IPS-15b (cell line): ENCODE measurements around the gene ORAI1.

Experiments used
- H3K27me3 ChIP-seq: one replicate; pipeline ENCODE4 v1.6.1; 2013; ENCODE audit warnings: low read length; ENCODE audit not compliant: control insufficient read depth, insufficient read depth
- H3K36me3 ChIP-seq: one replicate; pipeline ENCODE4 v1.6.1; 2013; ENCODE audit warnings: low read length; ENCODE audit not compliant: control insufficient read depth, insufficient read depth
- H3K4me1 ChIP-seq: one replicate; pipeline ENCODE4 v1.6.1; 2013; ENCODE audit warnings: mild to moderate bottlenecking, low read length; ENCODE audit not compliant: control insufficient read depth, insufficient read depth
- H3K4me3 ChIP-seq: one replicate; pipeline ENCODE4 v1.5.1; 2013; ENCODE audit warnings: low read depth, low read length
- H3K9ac ChIP-seq: one replicate; pipeline ENCODE4 v1.6.1; 2013; ENCODE audit warnings: low read depth, mild to moderate bottlenecking, low read length
- H3K9me3 ChIP-seq: one replicate; pipeline ENCODE4 v1.6.1; 2013; ENCODE audit warnings: mild to moderate bottlenecking, low read length; ENCODE audit not compliant: control insufficient read depth, insufficient read depth

Gene ORAI1

DNA sequence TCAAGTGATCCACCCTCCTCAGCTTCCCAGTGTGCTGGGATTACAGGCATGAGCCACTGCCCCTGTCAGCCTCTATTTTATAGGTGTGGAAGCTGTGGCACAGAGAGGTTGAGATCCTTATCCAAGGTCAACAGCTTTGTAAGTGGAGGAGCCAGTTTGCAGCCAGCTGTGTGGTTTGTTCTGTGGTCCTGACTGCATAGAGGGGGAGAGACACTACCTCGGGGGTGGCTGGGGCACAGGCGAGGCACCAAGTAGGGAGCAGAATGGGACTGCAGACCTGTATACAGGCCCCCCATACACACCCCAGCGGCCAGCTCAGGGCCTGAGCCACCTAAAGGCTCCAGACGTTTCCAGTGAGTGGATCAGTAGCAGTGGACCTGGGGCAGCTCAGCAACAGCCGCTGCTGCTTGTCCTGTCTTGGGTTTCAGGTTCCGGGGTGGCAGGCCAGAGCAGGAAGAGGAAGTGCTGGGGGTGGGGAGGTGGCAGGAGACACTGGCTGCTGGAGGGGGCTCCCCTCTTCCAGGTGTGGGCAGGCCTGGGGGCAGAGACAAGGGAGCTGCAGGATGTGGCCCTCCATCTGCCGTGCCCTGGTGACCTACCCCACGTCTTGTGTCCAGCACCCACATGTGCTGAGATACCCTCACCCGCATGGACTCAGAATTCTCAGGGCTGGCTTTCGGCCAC, 11.0 kb downstream of the ORAI1 start:
- no peak overlapping the region for H3K9ac ChIP-seq
- no peaks in the 10 kb centered on the region for H3K9me3 ChIP-seq

DNA sequence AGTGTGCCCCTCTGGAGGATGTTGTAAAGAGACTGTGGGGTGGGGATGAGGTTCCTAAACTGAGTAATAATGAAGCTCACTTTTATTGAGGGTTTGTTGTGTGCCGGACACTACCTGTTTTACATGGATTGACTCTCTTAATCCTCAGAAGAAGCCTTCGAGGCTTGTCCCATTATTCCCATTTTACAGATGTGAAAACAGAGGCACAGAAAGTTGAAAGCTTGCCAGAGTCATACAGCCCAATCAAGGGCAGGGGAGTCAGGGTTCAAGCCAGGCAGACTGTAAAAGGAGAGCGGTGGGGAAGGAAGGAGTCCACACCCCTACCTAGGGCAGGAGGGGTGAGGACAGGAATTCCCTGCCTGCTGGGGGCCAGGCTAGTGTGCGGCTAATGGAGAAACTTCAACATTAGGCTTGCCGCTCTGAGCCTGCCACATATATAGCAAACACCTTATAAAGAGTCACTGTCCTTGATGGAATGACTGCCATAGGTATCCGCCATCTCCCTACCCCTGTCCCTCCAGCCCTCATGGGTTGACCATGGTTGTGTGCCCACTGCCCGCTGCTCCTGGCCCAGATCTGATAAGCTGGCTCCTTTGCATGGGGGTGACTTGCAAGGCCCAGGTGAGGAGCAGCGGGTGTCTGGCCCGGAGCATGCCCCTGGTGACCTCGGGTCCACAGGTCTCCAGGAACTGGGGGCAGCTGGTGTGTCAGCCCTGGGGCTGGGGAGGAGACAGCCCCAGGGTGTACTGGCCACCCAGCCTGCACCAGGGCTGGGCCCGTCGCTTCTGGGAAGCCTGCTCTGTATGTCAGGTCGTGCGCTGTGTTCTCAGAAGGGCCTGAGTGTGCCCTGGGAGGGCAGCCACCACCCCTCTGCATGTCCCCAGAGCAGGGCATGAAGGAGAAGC, 12.2 kb downstream of the ORAI1 start:
- no peak overlapping the region for H3K9ac ChIP-seq
- H3K4me1 ChIP-seq = no peaks in the 10 kb centered on the region
- peaks cover 19% of the 10 kb centered on the region for H3K36me3 ChIP-seq
- no peaks in the 10 kb centered on the region for H3K9me3 ChIP-seq
- no peaks in the 10 kb centered on the region for H3K27me3 ChIP-seq
- no peak overlapping the region for H3K4me3 ChIP-seq

More for the DNA sequence above, 11.0 kb downstream of the ORAI1 start:
- Histone ChIP-seq H3K4me3 (no peak overlapping the region), H3K27me3 (no peaks in the 10 kb centered on the region), H3K36me3 (peaks cover 19% of the 10 kb centered on the region), H3K4me1 (peaks cover 5% of the 10 kb centered on the region)

DNA sequence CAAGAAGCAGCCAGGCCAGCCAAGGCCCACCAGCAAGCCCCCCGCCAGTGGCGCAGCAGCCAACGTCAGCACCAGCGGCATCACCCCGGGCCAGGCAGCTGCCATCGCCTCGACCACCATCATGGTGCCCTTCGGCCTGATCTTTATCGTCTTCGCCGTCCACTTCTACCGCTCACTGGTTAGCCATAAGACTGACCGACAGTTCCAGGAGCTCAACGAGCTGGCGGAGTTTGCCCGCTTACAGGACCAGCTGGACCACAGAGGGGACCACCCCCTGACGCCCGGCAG, 15.0 kb downstream of the ORAI1 start:
- Histone ChIP-seq H3K9ac (no peak overlapping the region), H3K36me3 (peaks cover 17% of the 10 kb centered on the region), H3K9me3 (no peaks in the 10 kb centered on the region), H3K4me1 (no peaks in the 10 kb centered on the region), H3K27me3 (no peaks in the 10 kb centered on the region), H3K4me3 (no peak overlapping the region)

DNA sequence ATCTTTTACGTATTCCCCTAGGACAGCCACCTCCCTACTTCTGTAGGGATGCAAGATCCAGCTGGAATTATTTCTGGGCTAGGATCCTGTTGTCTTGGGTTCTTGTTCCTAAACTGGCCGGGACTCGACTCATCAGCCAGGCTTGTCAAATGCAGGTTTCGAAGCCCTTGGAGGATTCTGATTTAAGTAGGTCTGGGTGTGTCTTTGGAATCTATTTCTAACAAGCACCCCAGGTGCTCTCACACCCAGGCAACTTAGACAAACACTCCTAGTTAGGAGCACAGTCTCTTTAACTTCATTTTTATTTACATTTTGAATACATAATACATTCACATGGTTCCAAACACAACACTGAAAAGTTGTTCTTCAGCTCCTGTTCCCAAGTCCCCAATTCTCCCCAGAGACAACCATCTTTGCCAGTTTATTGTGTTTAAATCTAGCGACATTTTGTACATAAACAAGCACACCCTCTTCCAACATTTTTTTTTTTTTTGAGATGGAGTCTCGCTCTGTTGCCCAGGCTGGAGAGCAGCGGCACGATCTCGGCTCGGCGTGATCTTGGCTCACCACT, 22.2 kb downstream of the ORAI1 start:
- Histone ChIP-seq H3K27me3 (no peaks in the 10 kb centered on the region), H3K4me1 (no peaks in the 10 kb centered on the region), H3K9me3 (no peaks in the 10 kb centered on the region), H3K36me3 (no peaks in the 10 kb centered on the region), H3K9ac (no peak overlapping the region), H3K4me3 (no peak overlapping the region)

DNA sequence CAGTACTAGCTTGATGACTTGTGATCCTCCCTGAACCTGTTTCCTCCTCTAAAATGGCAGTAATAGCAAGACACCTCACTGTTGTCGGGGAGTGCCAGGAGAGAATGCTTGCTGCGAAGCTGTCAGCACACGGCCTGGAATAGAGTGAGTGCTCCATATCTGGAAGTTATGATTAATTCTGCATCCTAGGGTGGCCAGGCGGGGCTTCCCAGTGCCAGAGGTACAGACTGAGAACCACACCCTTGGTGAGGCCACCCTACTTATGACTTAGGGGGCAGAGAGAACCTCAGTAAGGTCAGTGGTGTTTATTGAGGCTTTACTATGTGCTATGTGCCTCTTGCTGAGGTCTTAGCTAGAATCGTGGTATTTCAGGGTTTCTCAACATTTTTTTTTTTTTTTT, 23.0 kb downstream of the ORAI1 start:
- H3K9me3 ChIP-seq = no peaks in the 10 kb centered on the region
- no peaks in the 10 kb centered on the region for H3K36me3 ChIP-seq
- H3K27me3 ChIP-seq = no peaks in the 10 kb centered on the region
- no peak overlapping the region for H3K9ac ChIP-seq
- no peaks in the 10 kb centered on the region for H3K4me1 ChIP-seq
- no peak overlapping the region for H3K4me3 ChIP-seq

DNA sequence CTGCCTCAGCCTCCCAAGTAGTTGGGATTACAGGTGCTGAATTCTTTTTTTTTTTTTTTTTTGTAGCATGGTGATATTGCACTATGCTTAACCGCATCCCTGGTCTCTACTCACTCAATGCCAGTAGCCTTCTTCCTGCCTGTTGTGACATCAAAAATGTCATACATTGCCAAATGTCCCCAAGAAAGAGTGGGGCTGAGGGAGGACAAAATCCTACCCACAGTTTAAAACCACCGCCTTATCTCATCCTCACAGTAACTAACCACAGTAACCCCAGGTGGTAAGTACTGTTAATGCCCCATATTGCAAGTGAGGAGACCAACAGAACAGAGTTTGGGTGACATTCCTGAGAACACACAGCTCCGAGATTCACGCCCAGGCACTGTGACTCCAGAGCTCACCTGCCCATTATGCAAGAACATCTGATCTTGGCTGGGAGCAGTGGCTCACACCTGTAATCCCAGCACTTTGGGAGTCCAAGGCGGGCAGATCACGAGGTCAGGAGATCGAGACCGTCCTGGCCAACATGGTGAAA, 23.6 kb downstream of the ORAI1 start:
- no peaks in the 10 kb centered on the region for H3K4me1 ChIP-seq
- no peak overlapping the region for H3K9ac ChIP-seq
- H3K4me3 ChIP-seq = no peak overlapping the region
- H3K9me3 ChIP-seq = no peaks in the 10 kb centered on the region
- no peaks in the 10 kb centered on the region for H3K36me3 ChIP-seq
- H3K27me3 ChIP-seq = no peaks in the 10 kb centered on the region

DNA sequence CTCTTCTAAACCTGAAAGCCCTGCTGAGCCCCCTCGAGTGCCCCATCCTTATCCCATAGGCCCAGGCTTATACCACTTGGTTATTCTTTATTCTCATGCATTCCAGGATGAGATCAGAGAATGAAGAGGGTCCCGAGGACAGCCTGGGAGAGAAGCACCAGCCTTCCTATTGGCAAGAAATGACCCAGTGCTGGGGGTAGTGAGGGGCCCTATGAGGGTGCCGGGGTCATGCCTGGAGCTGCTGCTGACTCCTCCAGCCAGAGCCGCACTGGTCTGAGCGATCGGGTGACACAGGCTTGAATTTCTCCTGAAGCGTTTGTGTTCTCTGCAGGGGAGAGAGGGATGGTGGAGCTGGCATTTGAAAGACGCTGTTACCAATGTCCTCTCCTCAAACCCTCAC, 25.0 kb downstream of the ORAI1 start:
- H3K9me3 ChIP-seq = no peaks in the 10 kb centered on the region
- H3K27me3 ChIP-seq = no peaks in the 10 kb centered on the region
- H3K4me3 ChIP-seq = no peak overlapping the region
- H3K4me1 ChIP-seq = no peaks in the 10 kb centered on the region
- H3K36me3 ChIP-seq = no peaks in the 10 kb centered on the region
- H3K9ac ChIP-seq = no peak overlapping the region

DNA sequence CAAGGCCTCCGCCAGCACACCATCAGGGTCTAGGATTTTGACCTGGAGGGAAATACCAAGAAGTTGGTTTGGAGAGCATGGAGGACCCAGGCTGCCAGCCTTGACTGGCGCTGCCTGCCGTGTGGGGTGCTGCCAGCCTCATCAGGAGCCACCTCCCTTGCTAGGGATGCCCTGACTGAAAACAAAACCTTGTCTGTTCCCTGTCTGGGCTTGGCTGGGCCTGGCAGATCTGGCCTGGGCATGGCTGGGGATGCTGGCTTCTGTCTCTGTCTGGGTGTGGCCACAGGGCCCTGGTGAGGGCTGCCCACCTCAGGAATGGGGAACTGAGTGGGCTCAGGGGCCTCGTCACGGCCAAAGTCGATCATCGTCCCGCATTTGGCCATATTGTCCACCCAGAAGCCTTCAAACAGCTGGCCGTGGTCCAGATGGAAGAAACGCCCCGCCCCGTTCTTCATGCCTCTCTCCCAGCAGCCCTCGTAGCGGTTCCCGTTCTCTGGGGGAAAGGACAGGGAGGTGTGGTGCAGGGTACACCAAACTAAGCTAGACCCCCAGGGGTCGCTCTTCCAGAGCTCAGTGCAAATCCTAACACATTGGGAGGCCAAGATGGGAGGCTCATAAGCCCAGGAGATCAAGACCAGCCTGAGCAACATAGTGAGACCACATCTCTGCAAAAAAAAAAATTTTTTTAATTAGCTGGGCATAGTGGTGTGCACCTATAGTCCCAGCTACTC, 26.6 kb downstream of the ORAI1 start:
- Histone ChIP-seq H3K27me3 (no peaks in the 10 kb centered on the region), H3K9me3 (no peaks in the 10 kb centered on the region), H3K36me3 (no peaks in the 10 kb centered on the region), H3K4me3 (no peak overlapping the region), H3K4me1 (no peaks in the 10 kb centered on the region), H3K9ac (no peak overlapping the region)

DNA sequence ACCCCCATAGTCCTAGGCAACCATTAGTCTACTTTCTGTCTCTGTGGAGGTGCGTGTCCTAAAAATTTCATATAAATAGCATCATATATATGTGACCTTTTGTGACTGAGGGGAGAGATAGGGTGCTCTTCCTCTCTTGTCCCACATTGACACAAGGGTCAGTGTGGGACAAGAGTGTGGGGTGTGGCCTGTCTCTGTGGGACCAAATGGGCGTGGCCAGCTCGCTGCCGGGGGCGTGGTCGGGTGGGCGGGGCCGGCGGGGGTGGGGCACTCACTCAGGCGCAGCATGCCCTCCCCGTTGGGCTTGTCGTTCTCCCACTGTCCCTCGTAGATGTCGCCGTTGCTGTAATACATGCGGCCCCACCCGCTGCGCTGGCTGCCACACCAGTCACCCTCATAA, 27.7 kb downstream of the ORAI1 start:
- Histone ChIP-seq H3K27me3 (no peaks in the 10 kb centered on the region), H3K4me1 (no peaks in the 10 kb centered on the region), H3K9ac (no peak overlapping the region), H3K36me3 (no peaks in the 10 kb centered on the region), H3K4me3 (no peak overlapping the region), H3K9me3 (no peaks in the 10 kb centered on the region)

DNA sequence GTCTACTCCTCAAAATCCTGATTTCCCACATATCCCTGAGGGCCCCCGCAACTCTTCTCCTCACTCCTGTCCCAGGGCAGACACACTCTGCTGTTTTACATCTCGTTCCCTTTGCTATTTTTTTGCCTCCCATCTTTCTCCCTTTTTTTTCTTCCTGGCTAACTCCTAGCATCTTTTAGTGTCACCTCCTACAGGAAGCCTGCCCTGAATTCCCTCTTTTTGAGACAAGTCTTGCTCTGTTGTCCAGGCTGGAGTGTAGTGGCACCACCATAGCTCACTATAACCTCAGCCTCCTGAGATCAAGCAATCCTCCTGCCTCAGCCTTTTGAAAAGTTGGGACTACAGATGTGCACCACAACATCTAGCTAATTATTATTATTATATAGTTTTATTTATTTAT, 29.8 kb downstream of the ORAI1 start:
- H3K9me3 ChIP-seq = no peaks in the 10 kb centered on the region
- H3K36me3 ChIP-seq = no peaks in the 10 kb centered on the region
- H3K4me1 ChIP-seq = no peaks in the 10 kb centered on the region
- no peaks in the 10 kb centered on the region for H3K27me3 ChIP-seq
- H3K9ac ChIP-seq = no peak overlapping the region
- no peak overlapping the region for H3K4me3 ChIP-seq

DNA sequence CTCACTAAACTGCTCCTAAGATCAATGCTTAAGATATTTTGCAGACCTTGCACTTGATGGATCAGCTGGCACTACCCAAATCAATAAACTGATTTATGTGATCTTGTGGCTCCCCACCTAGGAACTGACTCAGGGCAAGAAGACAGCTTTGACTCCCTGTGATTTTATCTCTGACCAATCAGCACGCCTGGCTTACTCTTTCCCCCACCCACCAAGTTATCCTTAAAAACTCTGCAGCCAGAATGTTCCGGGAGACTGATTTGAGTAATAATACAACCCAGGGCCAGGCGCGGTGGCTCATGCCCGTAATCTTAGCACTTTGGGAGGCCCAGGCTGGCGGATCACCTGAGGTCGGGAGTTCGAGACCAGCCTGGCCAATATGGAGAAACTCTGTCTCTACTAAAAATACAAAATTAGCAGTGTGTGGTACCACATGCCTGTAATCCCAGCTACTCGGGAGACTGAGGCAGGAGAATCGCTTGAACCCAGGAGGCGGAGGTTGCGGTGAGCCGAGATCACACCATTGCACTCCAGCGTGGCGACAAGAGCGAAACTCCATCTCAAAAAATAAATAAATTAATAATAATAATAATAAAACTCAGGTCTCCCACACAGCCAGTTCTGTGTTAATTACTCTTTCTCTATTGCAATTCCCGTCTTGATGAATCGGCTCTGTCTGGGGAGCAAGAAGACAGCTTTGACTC, 31.1 kb downstream of the ORAI1 start:
- no peaks in the 10 kb centered on the region for H3K9me3 ChIP-seq
- no peak overlapping the region for H3K4me3 ChIP-seq
- no peak overlapping the region for H3K9ac ChIP-seq
- H3K36me3 ChIP-seq = no peaks in the 10 kb centered on the region
- H3K27me3 ChIP-seq = no peaks in the 10 kb centered on the region
- H3K4me1 ChIP-seq = no peaks in the 10 kb centered on the region
